Keratinocyte (primary cell): ENCODE measurements around the gene VKORC1. TPM values are rescaled to one million over a fixed set of nuclear protein-coding genes. Genes with fewer than 3 reads are reported as not detected.

ENCODE experiments used
- DNase-seq: peaks from one replicate; pipeline ENCODE4 v3.0.0-alpha.2; 2011; ENCODE audit warnings: low read depth, missing footprints, low spot score
- FAIRE-seq: peaks from 2 replicates; lab custom pipeline; 2011; peaks lifted over from hg19 to GRCh38; lab: Jason Lieb, UNC
- H2AFZ ChIP-seq: 2 replicates; pipeline ENCODE4 v1.6.0; 2012; ENCODE audit warnings: low read length, control low read depth, inconsistent platforms; ENCODE audit not compliant: control insufficient read depth
- H3K27ac ChIP-seq: 2 replicates; pipeline ENCODE4 v1.5.1; 2011; ENCODE audit warnings: low read length; ENCODE audit not compliant: control insufficient read depth, insufficient read depth
- H3K27me3 ChIP-seq: 3 replicates; pipeline ENCODE4 v1.6.0; 2011; ENCODE audit warnings: low read length; ENCODE audit not compliant: control insufficient read depth, insufficient read depth; ENCODE audit errors: extremely low read depth
- H3K36me3 ChIP-seq, 2 experiments: 2 replicates in 1 of 2; 3 replicates in 1 of 2; pipeline ENCODE4 v1.5.1; 2011; ENCODE audit warnings: low read length in 2 of 2, mild to moderate bottlenecking in 1 of 2; ENCODE audit not compliant: control insufficient read depth in 2 of 2, insufficient read depth in 2 of 2; ENCODE audit errors: extremely low read depth in 1 of 2
- H3K4me1 ChIP-seq: 3 replicates; pipeline ENCODE4 v1.5.1; 2011; ENCODE audit warnings: low read length; ENCODE audit not compliant: control insufficient read depth, insufficient read depth; ENCODE audit errors: extremely low read depth
- H3K4me2 ChIP-seq: 3 replicates; pipeline ENCODE4 v1.6.0; 2011; ENCODE audit warnings: low read depth, low read length; ENCODE audit not compliant: control insufficient read depth, insufficient read depth; ENCODE audit errors: extremely low read depth
- H3K4me3 ChIP-seq, 3 experiments: fragments of 200-600 bp in 1 of 3; sonication (generic) in 1 of 3; 2 replicates in 2 of 3; 3 replicates in 1 of 3; pipeline ENCODE4 v1.5.1; 2011 to 2016; ENCODE audit warnings: low read length in 3 of 3, mild to moderate bottlenecking in 3 of 3, control low read depth in 2 of 3, inconsistent platforms in 1 of 3, low read depth in 1 of 3, mixed read lengths in 1 of 3, mixed run types in 1 of 3, moderate library complexity in 1 of 3; ENCODE audit not compliant: control insufficient read depth in 2 of 3, insufficient read depth in 2 of 3; ENCODE audit errors: extremely low read depth in 1 of 3
- H3K79me2 ChIP-seq: 2 replicates; pipeline ENCODE4 v1.6.0; 2012; ENCODE audit warnings: low read length; ENCODE audit not compliant: control insufficient read depth, insufficient read depth
- H3K9ac ChIP-seq: 3 replicates; pipeline ENCODE4 v1.6.0; 2011; ENCODE audit warnings: low read length; ENCODE audit not compliant: control insufficient read depth, insufficient read depth; ENCODE audit errors: extremely low read depth
- H3K9me1 ChIP-seq: 3 replicates; pipeline ENCODE4 v1.6.0; 2011; ENCODE audit warnings: low read length; ENCODE audit not compliant: control insufficient read depth, insufficient read depth; ENCODE audit errors: extremely low read depth
- H3K9me3 ChIP-seq: 2 replicates; pipeline ENCODE4 v1.5.1; 2012; ENCODE audit warnings: low read depth, low read length; ENCODE audit not compliant: control insufficient read depth
- H4K20me1 ChIP-seq: 3 replicates; pipeline ENCODE4 v1.6.0; 2011; ENCODE audit warnings: low read length; ENCODE audit not compliant: control insufficient read depth, insufficient read depth; ENCODE audit errors: extremely low read depth
- EZH2 ChIP-seq: IDR thresholded peaks from one replicate; pipeline ENCODE4 v1.6.1; 2012; ENCODE audit warnings: inconsistent platforms, mild to moderate bottlenecking, low read length, moderate library complexity
- dilution Hi-C: fragments of 300-500 bp; cut with MboI; formaldehyde crosslinking; loops from one replicate; pipeline ENCODE4 v1.7.0; 2020; ENCODE audit warnings: low sequenced_read_pairs; ENCODE audit not compliant: extremely low pct_ligation_motif_present
- polyA plus RNA-seq, 5 experiments: library from polyadenylated mRNA; depleted of rRNA in 3 of 5; stranded (reverse) in 3 of 5; stranded (forward) in 1 of 5; unstranded in 1 of 5; fragments of >200 nt; gene quantifications; 1 replicate in 1 of 5; 2 replicates in 3 of 5; 3 replicates in 1 of 5; pipeline versions ENCODE4 v1.2.1 to v1.2.3, GENCODE V29; 2011 to 2012; ENCODE audit warnings: missing spikeins in 2 of 5, low read depth in 1 of 5, low replicate concordance in 1 of 5
- TF ChIP-seq, protein P1 (sequence below), 3 experiments: IDR thresholded peaks in 1 of 3; conservative IDR thresholded peaks in 1 of 3; optimal IDR thresholded peaks in 1 of 3; 2 replicates in 2 of 3; 3 replicates in 1 of 3; pipeline versions ENCODE3 to v1.5.1; 2011; ENCODE audit warnings: low read length in 3 of 3, mild to moderate bottlenecking in 3 of 3, moderate library complexity in 2 of 3, control low read depth in 1 of 3, inconsistent platforms in 1 of 3; ENCODE audit not compliant: insufficient read depth in 2 of 3; ENCODE audit errors: extremely low read depth in 1 of 3

The VKORC1 gene
- polyA plus RNA-seq, 1 donor (not counting 4 experiments of a cell fraction or from before 2014, with no cell fraction given) = 73.6 TPM

DNA sequence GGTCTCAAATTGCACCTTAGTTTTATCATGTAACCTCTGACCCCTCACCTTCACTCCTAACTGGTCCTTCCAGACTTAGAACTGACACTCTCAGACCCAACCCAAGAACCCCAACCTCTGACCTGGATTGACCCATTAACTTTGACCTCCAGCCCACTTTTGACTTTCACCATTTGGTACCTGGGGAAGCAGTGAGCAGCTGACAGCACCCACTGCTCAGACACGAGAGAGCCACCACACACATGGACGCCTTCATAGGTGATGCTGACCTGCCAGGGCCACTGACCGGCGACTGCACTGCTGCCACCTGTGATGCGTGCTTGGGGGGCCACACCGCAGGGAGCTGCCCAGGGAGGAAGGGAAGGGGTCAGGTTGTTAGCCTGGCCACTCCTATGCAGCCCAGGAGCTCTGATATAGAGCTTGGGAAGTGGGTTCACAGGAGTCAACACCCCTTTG is 38.5 kb upstream of the VKORC1 start:
- Histone ChIP-seq H3K27ac (no peak overlapping the region), H3K9me1 (peaks cover 7% of the 10 kb centered on the region), H3K9me3 (no peaks in the 10 kb centered on the region), H3K4me1 (peaks cover 53% of the 10 kb centered on the region), H3K4me3 (no peak overlapping the region), H3K79me2 (peaks cover 29% of the 10 kb centered on the region), H2AFZ (no peak overlapping the region), H3K4me2 (no peak overlapping the region), H3K36me3 (peaks cover 12 to 30% of the 10 kb centered on the region in 2 experiments), H3K9ac (no peak overlapping the region), H4K20me1 (peaks cover 3% of the 10 kb centered on the region), H3K27me3 (no peaks in the 10 kb centered on the region)
- no peak for FAIRE-seq
- DNase-seq = no peak
- dilution Hi-C loops = no loop called here
- TF ChIP-seq, protein P1, sequence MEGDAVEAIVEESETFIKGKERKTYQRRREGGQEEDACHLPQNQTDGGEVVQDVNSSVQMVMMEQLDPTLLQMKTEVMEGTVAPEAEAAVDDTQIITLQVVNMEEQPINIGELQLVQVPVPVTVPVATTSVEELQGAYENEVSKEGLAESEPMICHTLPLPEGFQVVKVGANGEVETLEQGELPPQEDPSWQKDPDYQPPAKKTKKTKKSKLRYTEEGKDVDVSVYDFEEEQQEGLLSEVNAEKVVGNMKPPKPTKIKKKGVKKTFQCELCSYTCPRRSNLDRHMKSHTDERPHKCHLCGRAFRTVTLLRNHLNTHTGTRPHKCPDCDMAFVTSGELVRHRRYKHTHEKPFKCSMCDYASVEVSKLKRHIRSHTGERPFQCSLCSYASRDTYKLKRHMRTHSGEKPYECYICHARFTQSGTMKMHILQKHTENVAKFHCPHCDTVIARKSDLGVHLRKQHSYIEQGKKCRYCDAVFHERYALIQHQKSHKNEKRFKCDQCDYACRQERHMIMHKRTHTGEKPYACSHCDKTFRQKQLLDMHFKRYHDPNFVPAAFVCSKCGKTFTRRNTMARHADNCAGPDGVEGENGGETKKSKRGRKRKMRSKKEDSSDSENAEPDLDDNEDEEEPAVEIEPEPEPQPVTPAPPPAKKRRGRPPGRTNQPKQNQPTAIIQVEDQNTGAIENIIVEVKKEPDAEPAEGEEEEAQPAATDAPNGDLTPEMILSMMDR (optimal IDR thresholded peaks at IDR 0.05 in 1 of 3, IDR thresholded peaks at IDR 0.05 in 1 of 3, conservative IDR thresholded peaks at IDR 0.05 in 1 of 3; ENCODE audit: extremely low read depth in 1 of 3, insufficient read depth in 2 of 3, low read length in 3 of 3) = no peak
- TF ChIP-seq EZH2 = no peak

DNA sequence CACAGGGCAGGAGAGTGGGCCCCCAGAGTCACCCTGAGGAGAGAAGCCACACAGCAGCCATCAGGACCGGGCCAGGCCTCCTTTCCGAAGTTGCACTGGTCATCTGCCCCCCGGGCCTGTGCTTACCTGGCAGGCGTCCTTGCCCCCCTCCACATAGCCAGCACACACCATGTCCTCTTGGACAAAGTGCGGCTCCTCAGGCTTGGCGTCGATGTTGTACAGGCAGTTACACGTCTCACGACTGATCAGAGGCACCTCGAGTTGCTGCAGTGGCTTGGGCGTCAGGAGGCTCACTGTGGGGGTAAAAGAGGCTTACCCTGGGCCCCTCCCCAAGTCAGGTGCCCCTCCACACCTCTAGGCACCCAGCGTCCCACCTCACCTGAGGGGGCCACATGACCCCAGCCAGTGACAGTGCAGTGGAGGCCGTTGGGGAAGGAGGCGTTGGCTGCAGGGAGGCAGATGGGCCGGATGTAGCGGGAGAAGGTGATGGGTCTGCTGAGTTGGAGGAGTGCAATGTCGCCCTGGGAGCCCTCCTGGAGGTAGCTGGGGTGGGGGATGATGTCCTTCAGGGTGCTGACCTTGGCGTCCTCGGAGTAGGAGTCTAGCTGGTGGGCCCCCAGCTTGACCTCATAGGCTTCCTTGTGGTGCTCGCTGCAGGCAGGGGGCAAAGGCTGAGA is 37.8 kb upstream of the VKORC1 start:
- H3K4me2 ChIP-seq = peak overlapping the region; percentile 32
- dilution Hi-C loops = no loop called here
- H3K9ac ChIP-seq = no peak overlapping the region
- H3K9me3 ChIP-seq = no peaks in the 10 kb centered on the region
- H3K36me3 ChIP-seq = peaks cover 12 to 30% of the 10 kb centered on the region in 2 experiments
- H4K20me1 ChIP-seq = peaks cover 3% of the 10 kb centered on the region
- peaks cover 51% of the 10 kb centered on the region for H3K4me1 ChIP-seq
- H3K9me1 ChIP-seq = peaks cover 7% of the 10 kb centered on the region
- H2AFZ ChIP-seq = no peak overlapping the region
- H3K27ac ChIP-seq = peak overlapping the region; percentile 49
- no peaks in the 10 kb centered on the region for H3K27me3 ChIP-seq
- FAIRE-seq (no peak), DNase-seq (no peak)
- peaks cover 29% of the 10 kb centered on the region for H3K79me2 ChIP-seq
- no peak overlapping the region for H3K4me3 ChIP-seq
- TF ChIP-seq, protein P1 (optimal IDR thresholded peaks at IDR 0.05 in 1 of 3, IDR thresholded peaks at IDR 0.05 in 1 of 3, conservative IDR thresholded peaks at IDR 0.05 in 1 of 3; ENCODE audit: extremely low read depth in 1 of 3, insufficient read depth in 2 of 3, low read length in 3 of 3) = no peak
- TF ChIP-seq EZH2 = no peak
